Astrocyte (in vitro differentiated cells and primary cell): Measurements from ENCODE around the gene DENND4B. TPM values are rescaled to one million over a fixed set of nuclear protein-coding genes. Genes with fewer than 3 reads are reported as not detected.

Experiments used
- DNase-seq: peaks from one replicate; pipeline ENCODE4 v3.0.0-alpha.2; 2010; ENCODE audit warnings: low read depth
- FAIRE-seq: peaks from 2 replicates; lab custom pipeline; 2011; peaks lifted over from hg19 to GRCh38; lab: Jason Lieb, UNC
- H2AFZ ChIP-seq: 2 replicates; pipeline ENCODE4 v1.6.0; 2012; ENCODE audit warnings: low read depth, low read length, inconsistent platforms
- H3K27ac ChIP-seq: 2 replicates; pipeline ENCODE4 v1.5.1; 2011; ENCODE audit warnings: low read depth, low read length, inconsistent platforms
- H3K27me3 ChIP-seq: 2 replicates; pipeline ENCODE4 v1.6.0; 2011; ENCODE audit warnings: low read length, inconsistent platforms; ENCODE audit not compliant: insufficient read depth
- H3K36me3 ChIP-seq: 2 replicates; pipeline ENCODE4 v1.5.1; 2011; ENCODE audit warnings: low read length, inconsistent platforms; ENCODE audit not compliant: insufficient read depth
- H3K4me1 ChIP-seq: 2 replicates; pipeline ENCODE4 v1.5.1; 2011; ENCODE audit warnings: low read length, inconsistent platforms; ENCODE audit not compliant: insufficient read depth
- H3K4me2 ChIP-seq: 2 replicates; pipeline ENCODE4 v1.6.0; 2012; ENCODE audit warnings: low read length, inconsistent platforms
- H3K4me3 ChIP-seq: 2 replicates; pipeline ENCODE4 v1.5.1; 2011; ENCODE audit warnings: low read depth, mild to moderate bottlenecking, low read length, inconsistent platforms; ENCODE audit not compliant: insufficient read depth
- H3K79me2 ChIP-seq: 2 replicates; pipeline ENCODE4 v1.6.0; 2012; ENCODE audit warnings: mild to moderate bottlenecking, low read length, inconsistent platforms; ENCODE audit not compliant: insufficient read depth
- H3K9ac ChIP-seq: 2 replicates; pipeline ENCODE4 v1.6.0; 2012; ENCODE audit warnings: mild to moderate bottlenecking, low read length, inconsistent platforms
- H3K9me3 ChIP-seq: 2 replicates; pipeline ENCODE4 v1.5.1; 2012; ENCODE audit warnings: low read depth, mild to moderate bottlenecking, low read length, inconsistent platforms; ENCODE audit not compliant: insufficient read depth
- H4K20me1 ChIP-seq: 2 replicates; pipeline ENCODE4 v1.6.0; 2012; ENCODE audit warnings: low read length, inconsistent platforms; ENCODE audit not compliant: insufficient read depth
- H3K27ac Mint-ChIP-seq: one replicate; pipeline ENCODE4 v1.8.0; 2021; ENCODE audit warnings: mild to moderate bottlenecking, mixed read lengths; ENCODE audit not compliant: unreplicated experiment
- H3K27me3 Mint-ChIP-seq: one replicate; pipeline ENCODE4 v1.8.0; 2021; ENCODE audit warnings: low read depth, mixed read lengths; ENCODE audit not compliant: unreplicated experiment
- H3K36me3 Mint-ChIP-seq: one replicate; pipeline ENCODE4 v1.8.0; 2021; ENCODE audit warnings: low read depth, mixed read lengths; ENCODE audit not compliant: unreplicated experiment
- H3K4me1 Mint-ChIP-seq: one replicate; pipeline ENCODE4 v1.8.0; 2021; ENCODE audit warnings: low read depth, mixed read lengths; ENCODE audit not compliant: unreplicated experiment
- H3K4me3 Mint-ChIP-seq: one replicate; pipeline ENCODE4 v1.8.0; 2021; ENCODE audit warnings: mild to moderate bottlenecking, moderate library complexity, mixed read lengths; ENCODE audit not compliant: unreplicated experiment
- H3K9me3 Mint-ChIP-seq: one replicate; pipeline ENCODE4 v1.8.0; 2021; ENCODE audit warnings: mild to moderate bottlenecking, mixed read lengths; ENCODE audit not compliant: unreplicated experiment
- EZH2 ChIP-seq: IDR thresholded peaks from 2 replicates; pipeline ENCODE4 v1.6.1; 2012; ENCODE audit warnings: mild to moderate bottlenecking, low read length, inconsistent platforms; ENCODE audit not compliant: insufficient read depth
- total RNA-seq: library from RNA; stranded (reverse); gene quantifications from 2 replicates; pipeline ENCODE4 v1.2.1, GENCODE V29; 2021
- TF ChIP-seq, protein P1 (sequence below): IDR thresholded peaks from 2 replicates; pipeline ENCODE4 v1.5.1; 2011; ENCODE audit warnings: low read depth, mild to moderate bottlenecking, inconsistent platforms, low read length, moderate library complexity; ENCODE audit not compliant: insufficient read depth

Gene DENND4B
- total RNA-seq, 1 donor from 2014 or later = 31.3 TPM

DNA sequence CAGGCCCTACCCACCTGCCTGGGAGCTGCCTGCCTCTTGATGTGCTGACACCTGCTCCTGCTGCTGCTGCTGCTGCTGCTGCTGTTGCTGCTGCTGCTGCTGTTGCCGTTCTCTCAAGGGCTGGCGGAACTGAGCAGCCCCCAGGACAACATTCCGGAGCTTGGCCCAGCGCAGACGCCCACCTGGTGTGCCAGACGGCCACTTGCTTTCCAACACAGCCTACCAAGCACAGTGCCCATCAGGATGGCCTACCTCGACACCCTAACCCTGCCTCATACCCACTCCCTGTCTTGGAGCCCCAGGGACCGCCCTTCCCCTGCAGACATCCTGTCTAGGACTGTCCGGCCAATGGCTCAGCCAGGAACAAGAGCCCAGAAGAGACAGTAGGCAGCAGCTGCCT is 11.8 kb downstream of the DENND4B start:
- DNase-seq = no peak
- Histone ChIP-seq H2AFZ (no peak overlapping the region), H3K9ac (no peak overlapping the region), H4K20me1 (no peaks in the 10 kb centered on the region), H3K9me3 (no peaks in the 10 kb centered on the region), H3K4me1 (no peaks in the 10 kb centered on the region), H3K27me3 (no peaks in the 10 kb centered on the region), H3K36me3 (peaks cover 14% of the 10 kb centered on the region), H3K4me2 (no peak overlapping the region), H3K4me3 (no peak overlapping the region), H3K79me2 (no peaks in the 10 kb centered on the region), H3K27ac (no peak overlapping the region)
- H3K4me1 Mint-ChIP-seq = no peaks in the 10 kb centered on the region
- no peak overlapping the region for H3K4me3 Mint-ChIP-seq
- no peak for FAIRE-seq
- TF ChIP-seq EZH2 = no peak
- TF ChIP-seq, protein P1, sequence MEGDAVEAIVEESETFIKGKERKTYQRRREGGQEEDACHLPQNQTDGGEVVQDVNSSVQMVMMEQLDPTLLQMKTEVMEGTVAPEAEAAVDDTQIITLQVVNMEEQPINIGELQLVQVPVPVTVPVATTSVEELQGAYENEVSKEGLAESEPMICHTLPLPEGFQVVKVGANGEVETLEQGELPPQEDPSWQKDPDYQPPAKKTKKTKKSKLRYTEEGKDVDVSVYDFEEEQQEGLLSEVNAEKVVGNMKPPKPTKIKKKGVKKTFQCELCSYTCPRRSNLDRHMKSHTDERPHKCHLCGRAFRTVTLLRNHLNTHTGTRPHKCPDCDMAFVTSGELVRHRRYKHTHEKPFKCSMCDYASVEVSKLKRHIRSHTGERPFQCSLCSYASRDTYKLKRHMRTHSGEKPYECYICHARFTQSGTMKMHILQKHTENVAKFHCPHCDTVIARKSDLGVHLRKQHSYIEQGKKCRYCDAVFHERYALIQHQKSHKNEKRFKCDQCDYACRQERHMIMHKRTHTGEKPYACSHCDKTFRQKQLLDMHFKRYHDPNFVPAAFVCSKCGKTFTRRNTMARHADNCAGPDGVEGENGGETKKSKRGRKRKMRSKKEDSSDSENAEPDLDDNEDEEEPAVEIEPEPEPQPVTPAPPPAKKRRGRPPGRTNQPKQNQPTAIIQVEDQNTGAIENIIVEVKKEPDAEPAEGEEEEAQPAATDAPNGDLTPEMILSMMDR = no peak
- no peaks in the 10 kb centered on the region for H3K9me3 Mint-ChIP-seq
- H3K36me3 Mint-ChIP-seq = peaks cover 35% of the 10 kb centered on the region
- H3K27me3 Mint-ChIP-seq = no peaks in the 10 kb centered on the region
- no peak overlapping the region for H3K27ac Mint-ChIP-seq

- Histone ChIP-seq H3K4me2 (no peak overlapping the region), H2AFZ (no peak overlapping the region), H4K20me1 (no peaks in the 10 kb centered on the region), H3K27me3 (no peaks in the 10 kb centered on the region), H3K9me3 (no peaks in the 10 kb centered on the region), H3K4me3 (no peak overlapping the region), H3K27ac (no peak overlapping the region), H3K36me3 (peaks cover 14% of the 10 kb centered on the region), H3K9ac (no peak overlapping the region), H3K79me2 (no peaks in the 10 kb centered on the region), H3K4me1 (peaks cover 2% of the 10 kb centered on the region)
- Mint-ChIP-seq H3K4me1 (no peaks in the 10 kb centered on the region), H3K36me3 (peaks cover 31% of the 10 kb centered on the region), H3K4me3 (no peak overlapping the region), H3K27ac (no peak overlapping the region), H3K9me3 (no peaks in the 10 kb centered on the region), H3K27me3 (no peaks in the 10 kb centered on the region)
- TF ChIP-seq EZH2 = no peak
- TF ChIP-seq, protein P1 = no peak
- no peak for DNase-seq
- no peak for FAIRE-seq
Observed at GRCh38 chr1:153933955-153934354, 12.6 kb downstream of the DENND4B start.

DNA sequence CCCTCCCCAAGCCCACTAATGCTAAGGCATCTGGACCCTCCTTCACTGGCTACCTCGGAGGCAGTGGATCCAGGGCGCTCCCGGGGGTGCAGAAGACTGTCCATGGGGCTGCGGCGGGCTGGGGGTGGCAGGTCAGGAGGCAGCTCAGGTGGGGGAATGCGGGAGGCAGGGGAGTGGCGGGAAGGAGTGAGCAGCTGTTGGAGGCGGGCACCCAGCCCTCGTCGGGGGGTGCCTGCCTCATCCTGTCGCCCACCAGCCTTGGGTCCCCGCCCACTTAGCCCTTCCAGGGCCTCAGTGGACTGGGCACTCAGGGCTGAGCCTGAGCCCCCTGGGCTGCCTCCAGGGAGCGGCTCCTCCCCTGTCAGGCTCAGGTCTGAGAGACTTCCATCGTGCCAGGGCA is 13.1 kb downstream of the DENND4B start:
- no peak overlapping the region for H3K4me2 ChIP-seq
- H3K4me1 Mint-ChIP-seq = no peaks in the 10 kb centered on the region
- no peak overlapping the region for H3K4me3 Mint-ChIP-seq
- no peak overlapping the region for H3K27ac ChIP-seq
- H3K9me3 Mint-ChIP-seq = no peaks in the 10 kb centered on the region
- no peaks in the 10 kb centered on the region for H3K79me2 ChIP-seq
- H2AFZ ChIP-seq = no peak overlapping the region
- no peak overlapping the region for H3K27ac Mint-ChIP-seq
- H3K9me3 ChIP-seq = no peaks in the 10 kb centered on the region
- FAIRE-seq = no peak
- H3K36me3 ChIP-seq = peaks cover 14% of the 10 kb centered on the region
- H3K9ac ChIP-seq = no peak overlapping the region
- no peak overlapping the region for H3K4me3 ChIP-seq
- TF ChIP-seq, protein P1 = no peak
- TF ChIP-seq EZH2 = no peak
- no peaks in the 10 kb centered on the region for H3K27me3 ChIP-seq
- DNase-seq = no peak
- H3K27me3 Mint-ChIP-seq = no peaks in the 10 kb centered on the region
- peaks cover 4% of the 10 kb centered on the region for H3K4me1 ChIP-seq
- no peaks in the 10 kb centered on the region for H4K20me1 ChIP-seq
- H3K36me3 Mint-ChIP-seq = peaks cover 31% of the 10 kb centered on the region
